GM18907 (cell line): ENCODE data around the gene GAS6.
"Not testable (repeated sequence)": the region's sequence is repeated elsewhere in the genome, so short reads cannot be mapped to it uniquely, and the experiment has no call there.

Source experiments
- ATAC-seq: cut with Tn5 transposase; IDR thresholded peaks from one replicate; pipeline ENCODE4 v1.9.1; 2021; ENCODE audit warnings: mild to moderate bottlenecking, moderate library complexity; ENCODE audit not compliant: unreplicated experiment

The GAS6 gene

GRCh38 chr13:113840541-113841352, 23.1 kb downstream of the GAS6 start:
- ATAC-seq, result no peak

- ATAC-seq, result no peak
Measured at GRCh38 chr13:113839536-113840204, 24.2 kb downstream of the GAS6 start.

GRCh38 chr13:113838711-113839201, 25.1 kb downstream of the GAS6 start:
- ATAC-seq, result no peak

- ATAC-seq, result no peak
Measured at GRCh38 chr13:113837560-113838355, 26.1 kb downstream of the GAS6 start.

- no peak for ATAC-seq
Measured at GRCh38 chr13:113836768-113837559, 26.9 kb downstream of the GAS6 start.

GRCh38 chr13:113835461-113836270, 28.2 kb downstream of the GAS6 start:
- ATAC-seq, result no peak

GRCh38 chr13:113834496-113835200, 29.2 kb downstream of the GAS6 start:
- ATAC-seq, result no peak

- not testable (repeated sequence) for ATAC-seq
Measured at GRCh38 chr13:113834006-113834405, 29.9 kb downstream of the GAS6 start.

- no peak for ATAC-seq
Measured at GRCh38 chr13:113833111-113833830, 30.6 kb downstream of the GAS6 start.

GRCh38 chr13:113832631-113833030, 31.2 kb downstream of the GAS6 start:
- ATAC-seq, result no peak

- ATAC-seq, result no peak
Measured at GRCh38 chr13:113832205-113832604, 31.7 kb downstream of the GAS6 start.

GRCh38 chr13:113831061-113831460, 32.8 kb downstream of the GAS6 start:
- ATAC-seq, result no peak

GRCh38 chr13:113830426-113830950, 33.4 kb downstream of the GAS6 start:
- not testable (repeated sequence) for ATAC-seq

GRCh38 chr13:113828282-113828825, 35.5 kb downstream of the GAS6 start:
- ATAC-seq, result no peak

GRCh38 chr13:113827021-113827420, 36.9 kb downstream of the GAS6 start:
- no peak for ATAC-seq

GRCh38 chr13:113826446-113826845, 37.4 kb downstream of the GAS6 start:
- ATAC-seq, result not testable (repeated sequence)

GRCh38 chr13:113825841-113826240, 38.0 kb downstream of the GAS6 start:
- ATAC-seq, result no peak

GRCh38 chr13:113823771-113824170, 40.1 kb downstream of the GAS6 start:
- ATAC-seq, result no peak
